Measurements from ENCODE around the gene BMX.

Gene BMX

GRCh38 chrX:15500497-15500966 is at the start of gene BMX:
BMX (plus strand) TSS chrX:15500807; CDS start chrX:15508354, 7,547 bp downstream.
- no peak for DNase-seq (ENCODE audit: low spot score)

- no peak for DNase-seq (ENCODE audit: low spot score)
Measured at GRCh38 chrX:15451913-15452312, 48.7 kb upstream of the BMX start.

- DNase-seq (ENCODE audit: low spot score): no peak
Measured at GRCh38 chrX:15464704-15465103, 35.9 kb upstream of the BMX start.

- DNase-seq (ENCODE audit: low spot score): no peak
Measured at GRCh38 chrX:15465347-15465746, 35.3 kb upstream of the BMX start.

GRCh38 chrX:15465896-15466651 is 34.5 kb upstream of the BMX start:
- DNase-seq (ENCODE audit: low spot score): no peak

- DNase-seq (ENCODE audit: low spot score): peak; percentile 24
Measured at GRCh38 chrX:15468036-15468435, 32.6 kb upstream of the BMX start.

- DNase-seq (ENCODE audit: low spot score): no peak
Measured at GRCh38 chrX:15469613-15470012, 31.0 kb upstream of the BMX start.

- DNase-seq (ENCODE audit: low spot score): peak; percentile 75
Measured at GRCh38 chrX:15471028-15471427, 29.6 kb upstream of the BMX start.

GRCh38 chrX:15472531-15472930 is 28.1 kb upstream of the BMX start:
- no peak for DNase-seq (ENCODE audit: low spot score)

GRCh38 chrX:15474028-15474427 is 26.6 kb upstream of the BMX start:
- no peak for DNase-seq (ENCODE audit: low spot score)

GRCh38 chrX:15475021-15475420 is 25.6 kb upstream of the BMX start:
- no peak for DNase-seq (ENCODE audit: low spot score)

GRCh38 chrX:15475486-15475885 is 25.1 kb upstream of the BMX start:
- DNase-seq (ENCODE audit: low spot score): no peak

- DNase-seq (ENCODE audit: low spot score): no peak
Measured at GRCh38 chrX:15483891-15484290, 16.7 kb upstream of the BMX start.

- no peak for DNase-seq (ENCODE audit: low spot score)
Measured at GRCh38 chrX:15492469-15492868, 8.1 kb upstream of the BMX start.

GRCh38 chrX:15493118-15493962 is 7.3 kb upstream of the BMX start, which contains the start of gene PIR:
PIR (minus strand) TSS chrX:15493333; CDS start chrX:15491257, 2,076 bp downstream.
- peak; percentile 86 for DNase-seq (ENCODE audit: low spot score)

GRCh38 chrX:15495801-15496200 is 4.8 kb upstream of the BMX start:
- DNase-seq (ENCODE audit: low spot score): no peak

- DNase-seq (ENCODE audit: low spot score): no peak
Measured at GRCh38 chrX:15496824-15497223, 3.8 kb upstream of the BMX start.

GRCh38 chrX:15497865-15498264 is 2.7 kb upstream of the BMX start:
- DNase-seq (ENCODE audit: low spot score): peak; percentile 21

- DNase-seq (ENCODE audit: low spot score): no peak
Measured at GRCh38 chrX:15498741-15499140, 1.9 kb upstream of the BMX start.

- DNase-seq (ENCODE audit: low spot score): no peak
Measured at GRCh38 chrX:15499976-15500375, 631 bp upstream of the BMX start.

GRCh38 chrX:15501506-15501905 is 899 bp downstream of the BMX start:
- no peak for DNase-seq (ENCODE audit: low spot score)

- no peak for DNase-seq (ENCODE audit: low spot score)
Measured at GRCh38 chrX:15504661-15505060, 4.1 kb downstream of the BMX start.

- DNase-seq (ENCODE audit: low spot score): no peak
Measured at GRCh38 chrX:15505101-15505500, 4.5 kb downstream of the BMX start.
